Tibial artery (tissue), 4 donors: ENCODE measurements around the gene WIPF3.

Experiments used
- DNase-seq, 2 donors: peaks; one replicate each; pipeline ENCODE4 v3.0.0-alpha.2; 2019
- H3K27ac ChIP-seq, 2 donors: fragments of 200-600 bp; sonication (generic) in 1 of 2; 1 replicate in 1 of 2; 2 replicates in 1 of 2; pipeline ENCODE4 v1.5.1; 2018 to 2019; ENCODE audit warnings: mild to moderate bottlenecking in 1 of 2
- H3K27me3 ChIP-seq, 2 donors: fragments of 200-600 bp; sonication (generic) in 1 of 2; one replicate each; pipeline versions ENCODE4 v1.5.1 to v1.6.0; 2016 to 2019
- H3K36me3 ChIP-seq, 3 donors: fragments of 200-600 bp; sonication (generic) in 2 of 3; one replicate each; pipeline ENCODE4 v1.5.1; 2016 to 2019; ENCODE audit warnings: mild to moderate bottlenecking in 2 of 3
- H3K4me1 ChIP-seq, 4 donors: fragments of 200-600 bp; sonication (generic) in 2 of 4; 1 replicate in 3 of 4; 2 replicates in 1 of 4; pipeline ENCODE4 v1.5.1; 2016 to 2019
- H3K4me3 ChIP-seq, 2 donors: fragments of 200-600 bp; sonication (generic) in 1 of 2; 1 replicate in 1 of 2; 2 replicates in 1 of 2; pipeline ENCODE4 v1.5.1; 2018 to 2019; ENCODE audit warnings: mild to moderate bottlenecking in 2 of 2
- H3K9me3 ChIP-seq, 3 donors: fragments of 200-600 bp; sonication (generic) in 1 of 3; one replicate each; pipeline ENCODE4 v1.5.1; 2016 to 2019
- CTCF ChIP-seq, 2 experiments: fragments of 200-600 bp in 1 of 2; fragments of 450-650 bp in 1 of 2; IDR thresholded peaks; one replicate each; pipeline ENCODE4 v1.5.1; 2017 to 2019; ENCODE audit warnings: antibody characterized with exemption in 2 of 2, mild to moderate bottlenecking in 1 of 2, moderate library complexity in 1 of 2
- intact Hi-C: fragments of 100-400 bp; cut with DNase I; formaldehyde crosslinking; loops from one replicate; pipeline ENCODE4 v1.15.0; 2023; ENCODE audit warnings: low total_unique reads

Gene WIPF3

GRCh38 chr7:29841926-29842701 is 35.8 kb downstream of the WIPF3 start:
- peaks cover 0 to 6% (median 0%) of the 10 kb centered on the region in 4 donors for H3K4me1 ChIP-seq
- no peak overlapping the region for H3K4me3 ChIP-seq
- H3K36me3 ChIP-seq: no peaks in the 10 kb centered on the region
- intact Hi-C loops: no loop called here
- H3K27ac ChIP-seq: no peak overlapping the region
- H3K27me3 ChIP-seq: no peaks in the 10 kb centered on the region
- TF ChIP-seq CTCF (IDR thresholded peaks at IDR 0.05): no peak
- no peaks in the 10 kb centered on the region for H3K9me3 ChIP-seq
- no peak for DNase-seq

- DNase-seq: no peak
- Histone ChIP-seq H3K4me3 (no peak overlapping the region), H3K27me3 (no peaks in the 10 kb centered on the region), H3K36me3 (no peaks in the 10 kb centered on the region), H3K9me3 (no peaks in the 10 kb centered on the region), H3K27ac (no peak overlapping the region), H3K4me1 (peaks cover 0 to 6% (median 0%) of the 10 kb centered on the region in 4 donors)
- intact Hi-C loops: no loop called here
- TF ChIP-seq CTCF (IDR thresholded peaks at IDR 0.05): no peak
Observed at GRCh38 chr7:29843093-29843492, 36.8 kb downstream of the WIPF3 start.

- DNase-seq: no peak
- Histone ChIP-seq H3K4me3 (no peak overlapping the region), H3K36me3 (no peaks in the 10 kb centered on the region), H3K9me3 (no peaks in the 10 kb centered on the region), H3K27me3 (no peaks in the 10 kb centered on the region), H3K27ac (no peak overlapping the region), H3K4me1 (peaks cover 0 to 6% (median 0%) of the 10 kb centered on the region in 4 donors)
- intact Hi-C loops: no loop called here
- TF ChIP-seq CTCF (IDR thresholded peaks at IDR 0.05): no peak
Observed at GRCh38 chr7:29843726-29844125, 37.4 kb downstream of the WIPF3 start.

- no peak for DNase-seq
- Histone ChIP-seq H3K9me3 (no peaks in the 10 kb centered on the region), H3K27ac (no peak overlapping the region), H3K27me3 (no peaks in the 10 kb centered on the region), H3K4me3 (no peak overlapping the region), H3K4me1 (no peaks in the 10 kb centered on the region), H3K36me3 (no peaks in the 10 kb centered on the region)
- TF ChIP-seq CTCF (IDR thresholded peaks at IDR 0.05): no peak
- intact Hi-C loops: no loop called here
Observed at GRCh38 chr7:29844559-29844958, 38.3 kb downstream of the WIPF3 start.

- Histone ChIP-seq H3K9me3 (no peaks in the 10 kb centered on the region), H3K4me3 (no peak overlapping the region), H3K4me1 (no peaks in the 10 kb centered on the region), H3K27me3 (no peaks in the 10 kb centered on the region), H3K27ac (no peak overlapping the region), H3K36me3 (no peaks in the 10 kb centered on the region)
- DNase-seq: no peak
- intact Hi-C loops: no loop called here
- no peak for TF ChIP-seq CTCF (IDR thresholded peaks at IDR 0.05)
Observed at GRCh38 chr7:29847496-29847895, 41.2 kb downstream of the WIPF3 start.
